Measurements from ENCODE around the gene CHTF8. TPM values are rescaled to one million over a fixed set of nuclear protein-coding genes. Genes with fewer than 3 reads are reported as not detected.

CHTF8 gene
- total RNA-seq, 2 experiments from 2014 or later: 25.8 to 28.5 TPM

DNA sequence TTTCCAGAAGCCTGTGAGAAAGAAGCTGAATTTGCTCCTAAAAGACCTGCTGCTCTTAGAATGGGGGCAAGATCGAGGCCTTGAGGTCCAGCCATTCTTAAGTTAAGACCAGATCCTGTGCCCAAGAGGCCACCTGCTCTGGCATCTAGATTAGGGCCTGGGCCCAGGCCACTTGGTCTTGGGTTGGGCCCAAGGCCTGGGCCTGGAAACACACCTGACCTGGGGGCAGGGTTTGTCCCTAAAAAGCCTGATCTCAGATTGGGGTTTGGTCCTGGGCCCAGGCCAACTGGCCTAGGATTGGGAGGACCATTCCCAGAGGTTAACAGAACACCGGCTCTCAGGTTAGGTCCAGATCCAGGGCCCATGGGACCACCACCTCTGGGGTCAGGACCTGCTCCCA, 12.9 kb downstream of the CHTF8 start:
- CTCF ChIA-PET: no interaction called here
- POLR2A ChIA-PET: no interaction called here
- Mint-ChIP-seq H3K9me3 (no peaks in the 10 kb centered on the region), H3K4me1 (ENCODE audit: low read depth) (peaks cover 9% of the 10 kb centered on the region), H3K27ac (no peak overlapping the region), H3K4me3 (no peak overlapping the region), H3K36me3 (ENCODE audit: low read depth) (peaks cover 76% of the 10 kb centered on the region), H3K27me3 (no peaks in the 10 kb centered on the region)
- H3K36me3 ChIP-seq (ENCODE audit: insufficient read depth, low read length): peaks cover 64% of the 10 kb centered on the region
- H3K9me3 ChIP-seq (ENCODE audit: control insufficient read depth in 1 of 2, insufficient read depth in 1 of 2, low read length in 2 of 2): no peaks in the 10 kb centered on the region
- ATAC-seq (ENCODE audit: poor library complexity): no peak
- no peak overlapping the region for H3K4me3 ChIP-seq (ENCODE audit: low read length)
- TF ChIP-seq, protein P1, sequence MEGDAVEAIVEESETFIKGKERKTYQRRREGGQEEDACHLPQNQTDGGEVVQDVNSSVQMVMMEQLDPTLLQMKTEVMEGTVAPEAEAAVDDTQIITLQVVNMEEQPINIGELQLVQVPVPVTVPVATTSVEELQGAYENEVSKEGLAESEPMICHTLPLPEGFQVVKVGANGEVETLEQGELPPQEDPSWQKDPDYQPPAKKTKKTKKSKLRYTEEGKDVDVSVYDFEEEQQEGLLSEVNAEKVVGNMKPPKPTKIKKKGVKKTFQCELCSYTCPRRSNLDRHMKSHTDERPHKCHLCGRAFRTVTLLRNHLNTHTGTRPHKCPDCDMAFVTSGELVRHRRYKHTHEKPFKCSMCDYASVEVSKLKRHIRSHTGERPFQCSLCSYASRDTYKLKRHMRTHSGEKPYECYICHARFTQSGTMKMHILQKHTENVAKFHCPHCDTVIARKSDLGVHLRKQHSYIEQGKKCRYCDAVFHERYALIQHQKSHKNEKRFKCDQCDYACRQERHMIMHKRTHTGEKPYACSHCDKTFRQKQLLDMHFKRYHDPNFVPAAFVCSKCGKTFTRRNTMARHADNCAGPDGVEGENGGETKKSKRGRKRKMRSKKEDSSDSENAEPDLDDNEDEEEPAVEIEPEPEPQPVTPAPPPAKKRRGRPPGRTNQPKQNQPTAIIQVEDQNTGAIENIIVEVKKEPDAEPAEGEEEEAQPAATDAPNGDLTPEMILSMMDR (IDR thresholded peaks at IDR 0.05): no peak
- no peak overlapping the region for H3K27ac ChIP-seq (ENCODE audit: low read depth in 1 of 2, low read length in 2 of 2)
- DNase-seq: no peak
- no peaks in the 10 kb centered on the region for H3K27me3 ChIP-seq (ENCODE audit: control insufficient read depth in 1 of 2, insufficient read depth in 2 of 2, low read length in 2 of 2)
- intact Hi-C loops (cut with DNase I, micrococcal nuclease): no loop called here
- H3K4me1 ChIP-seq (ENCODE audit: insufficient read depth, low read length): no peaks in the 10 kb centered on the region

DNA sequence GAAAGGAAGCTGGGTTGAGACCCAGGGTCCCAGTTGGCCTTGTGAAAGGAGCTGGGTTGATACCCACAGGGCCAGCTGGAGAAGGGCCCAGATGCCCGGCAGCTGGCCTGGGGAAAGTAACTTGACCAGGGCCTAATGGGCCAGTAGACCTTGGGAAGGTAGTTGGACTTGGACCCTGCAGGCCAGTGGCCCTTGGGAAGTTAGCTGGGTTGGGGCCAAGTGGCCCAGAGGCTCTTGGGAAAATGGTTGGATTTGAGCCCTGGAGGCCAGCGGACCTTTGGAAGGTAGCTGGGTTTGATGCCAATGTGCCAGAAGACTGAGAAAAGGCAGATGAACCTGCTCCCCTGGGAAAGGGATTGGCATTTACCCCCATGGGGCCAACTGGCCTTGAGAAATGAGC, 13.4 kb downstream of the CHTF8 start:
- ChIA-PET POLR2A (no interaction called here), CTCF (no interaction called here)
- Mint-ChIP-seq H3K27ac (no peak overlapping the region), H3K36me3 (ENCODE audit: low read depth) (peaks cover 79% of the 10 kb centered on the region), H3K4me3 (no peak overlapping the region), H3K4me1 (ENCODE audit: low read depth) (peaks cover 6% of the 10 kb centered on the region), H3K27me3 (no peaks in the 10 kb centered on the region), H3K9me3 (no peaks in the 10 kb centered on the region)
- TF ChIP-seq, protein P1 (IDR thresholded peaks at IDR 0.05): no peak
- ATAC-seq (ENCODE audit: poor library complexity) (no peak), DNase-seq (no peak)
- H3K4me3 ChIP-seq (ENCODE audit: low read length): no peak overlapping the region
- H3K9me3 ChIP-seq (ENCODE audit: control insufficient read depth in 1 of 2, insufficient read depth in 1 of 2, low read length in 2 of 2): no peaks in the 10 kb centered on the region
- no peaks in the 10 kb centered on the region for H3K27me3 ChIP-seq (ENCODE audit: control insufficient read depth in 1 of 2, insufficient read depth in 2 of 2, low read length in 2 of 2)
- intact Hi-C loops (cut with DNase I, micrococcal nuclease): no loop called here
- peaks cover 68% of the 10 kb centered on the region for H3K36me3 ChIP-seq (ENCODE audit: insufficient read depth, low read length)
- H3K4me1 ChIP-seq (ENCODE audit: insufficient read depth, low read length): no peaks in the 10 kb centered on the region
- no peak overlapping the region for H3K27ac ChIP-seq (ENCODE audit: low read depth in 1 of 2, low read length in 2 of 2)

DNA sequence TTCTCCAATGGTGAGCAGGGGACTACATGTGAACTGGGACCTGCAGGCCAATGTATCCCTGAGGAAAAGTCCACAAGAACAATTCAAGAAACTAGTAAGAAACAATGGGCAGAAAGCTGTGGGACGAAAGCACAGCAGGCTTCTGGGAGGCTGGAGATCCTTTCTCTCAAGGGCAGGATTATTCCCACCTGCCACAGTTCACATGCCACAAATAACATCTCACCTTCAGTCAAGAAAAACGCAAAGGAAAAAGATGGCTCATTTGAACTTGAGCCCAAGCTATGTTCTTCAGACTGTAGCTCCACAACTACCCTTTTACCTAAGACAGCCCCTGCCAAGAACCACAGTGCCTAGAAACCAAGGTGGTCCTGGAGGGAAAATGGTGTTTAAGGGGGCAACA, 13.9 kb downstream of the CHTF8 start:
- H3K36me3 ChIP-seq (ENCODE audit: insufficient read depth, low read length): peaks cover 68% of the 10 kb centered on the region
- no peak overlapping the region for H3K4me3 ChIP-seq (ENCODE audit: low read length)
- POLR2A ChIA-PET: no interaction called here
- Mint-ChIP-seq H3K4me1 (ENCODE audit: low read depth) (peaks cover 4% of the 10 kb centered on the region), H3K36me3 (ENCODE audit: low read depth) (peaks cover 82% of the 10 kb centered on the region), H3K27ac (no peak overlapping the region), H3K4me3 (no peak overlapping the region), H3K27me3 (no peaks in the 10 kb centered on the region), H3K9me3 (no peaks in the 10 kb centered on the region)
- H3K4me1 ChIP-seq (ENCODE audit: insufficient read depth, low read length): no peaks in the 10 kb centered on the region
- ATAC-seq (ENCODE audit: poor library complexity): no peak
- no peaks in the 10 kb centered on the region for H3K27me3 ChIP-seq (ENCODE audit: control insufficient read depth in 1 of 2, insufficient read depth in 2 of 2, low read length in 2 of 2)
- no peaks in the 10 kb centered on the region for H3K9me3 ChIP-seq (ENCODE audit: control insufficient read depth in 1 of 2, insufficient read depth in 1 of 2, low read length in 2 of 2)
- CTCF ChIA-PET: no interaction called here
- TF ChIP-seq, protein P1 (IDR thresholded peaks at IDR 0.05): no peak
- intact Hi-C loops (cut with DNase I, micrococcal nuclease): no loop called here
- DNase-seq: no peak
- no peak overlapping the region for H3K27ac ChIP-seq (ENCODE audit: low read depth in 1 of 2, low read length in 2 of 2)

Measured in CD4-positive, alpha-beta T cell (primary cell).